Neural progenitor cell (in vitro differentiated cells): ENCODE results near the gene HEG1.

ENCODE experiments used
- EZH2phosphoT487 ChIP-seq: fragments of 200-600 bp; sonication (generic); IDR thresholded peaks from 2 replicates; pipeline ENCODE4 v1.6.1; 2017; ENCODE audit warnings: antibody characterized with exemption
- TF ChIP-seq, protein P1 (sequence below): fragments of 200-600 bp; sonication (generic); IDR thresholded peaks from 2 replicates; pipeline ENCODE4 v1.5.1; 2017; ENCODE audit warnings: antibody characterized with exemption, mild to moderate bottlenecking

DNA sequence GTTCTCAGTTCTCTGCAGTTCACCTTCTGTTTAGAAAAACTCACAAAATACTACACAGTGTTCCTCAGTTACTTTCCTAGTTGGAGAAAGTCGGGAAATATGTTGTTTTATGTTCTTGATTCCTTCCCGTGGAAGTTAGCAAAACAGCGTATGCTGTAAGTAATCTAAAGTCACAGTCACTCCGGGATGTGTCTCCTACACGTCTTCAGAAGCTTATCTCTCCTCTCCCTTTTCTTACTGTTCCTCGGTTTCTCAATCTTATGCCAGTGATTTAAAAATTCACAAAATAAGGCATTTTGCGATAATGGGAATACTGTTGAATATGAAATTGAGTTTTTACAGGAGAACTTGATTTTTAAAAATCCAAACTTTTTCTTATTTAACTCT is 1.7 kb downstream of the HEG1 start:
- TF ChIP-seq, protein P1, sequence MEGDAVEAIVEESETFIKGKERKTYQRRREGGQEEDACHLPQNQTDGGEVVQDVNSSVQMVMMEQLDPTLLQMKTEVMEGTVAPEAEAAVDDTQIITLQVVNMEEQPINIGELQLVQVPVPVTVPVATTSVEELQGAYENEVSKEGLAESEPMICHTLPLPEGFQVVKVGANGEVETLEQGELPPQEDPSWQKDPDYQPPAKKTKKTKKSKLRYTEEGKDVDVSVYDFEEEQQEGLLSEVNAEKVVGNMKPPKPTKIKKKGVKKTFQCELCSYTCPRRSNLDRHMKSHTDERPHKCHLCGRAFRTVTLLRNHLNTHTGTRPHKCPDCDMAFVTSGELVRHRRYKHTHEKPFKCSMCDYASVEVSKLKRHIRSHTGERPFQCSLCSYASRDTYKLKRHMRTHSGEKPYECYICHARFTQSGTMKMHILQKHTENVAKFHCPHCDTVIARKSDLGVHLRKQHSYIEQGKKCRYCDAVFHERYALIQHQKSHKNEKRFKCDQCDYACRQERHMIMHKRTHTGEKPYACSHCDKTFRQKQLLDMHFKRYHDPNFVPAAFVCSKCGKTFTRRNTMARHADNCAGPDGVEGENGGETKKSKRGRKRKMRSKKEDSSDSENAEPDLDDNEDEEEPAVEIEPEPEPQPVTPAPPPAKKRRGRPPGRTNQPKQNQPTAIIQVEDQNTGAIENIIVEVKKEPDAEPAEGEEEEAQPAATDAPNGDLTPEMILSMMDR, result no peak
- no peak for TF ChIP-seq EZH2phosphoT487
